Measurements from ENCODE around the gene ZNF135. TPM values are rescaled to one million over a fixed set of nuclear protein-coding genes. Genes with fewer than 3 reads are reported as not detected.

Gene ZNF135
- total RNA-seq, 1 donor from 2014 or later = 1.7 TPM

GRCh38 chr19:58083021-58083420, 23.9 kb downstream of the ZNF135 start:
- peaks cover 41% of the 10 kb centered on the region for H3K9me3 Mint-ChIP-seq (ENCODE audit: unreplicated experiment)
- Histone ChIP-seq H3K9ac (ENCODE audit: low read length) (no peak overlapping the region), H3K4me2 (ENCODE audit: low read length) (no peak overlapping the region), H3K27ac (ENCODE audit: low read depth, low read length) (no peak overlapping the region), H3K4me3 (ENCODE audit: insufficient read depth, low read depth, low read length) (no peak overlapping the region), H2AFZ (ENCODE audit: low read depth, low read length) (no peak overlapping the region), H4K20me1 (ENCODE audit: insufficient read depth, low read length) (no peaks in the 10 kb centered on the region), H3K4me1 (ENCODE audit: insufficient read depth, low read length) (no peaks in the 10 kb centered on the region), H3K27me3 (ENCODE audit: insufficient read depth, low read length) (no peaks in the 10 kb centered on the region), H3K36me3 (ENCODE audit: insufficient read depth, low read length) (no peaks in the 10 kb centered on the region), H3K79me2 (ENCODE audit: insufficient read depth, low read length) (no peaks in the 10 kb centered on the region), H3K9me3 (ENCODE audit: insufficient read depth, low read depth, low read length) (peaks cover 17% of the 10 kb centered on the region)
- no peak overlapping the region for H3K4me3 Mint-ChIP-seq (ENCODE audit: unreplicated experiment)
- no peak overlapping the region for H3K27ac Mint-ChIP-seq (ENCODE audit: unreplicated experiment)
- peaks cover 4% of the 10 kb centered on the region for H3K27me3 Mint-ChIP-seq (ENCODE audit: low read depth, unreplicated experiment)
- H3K36me3 Mint-ChIP-seq (ENCODE audit: low read depth, unreplicated experiment) = peaks cover 32% of the 10 kb centered on the region
- FAIRE-seq (no peak), DNase-seq (ENCODE audit: low read depth) (no peak)
- TF ChIP-seq CTCF (IDR thresholded peaks at IDR 0.05; ENCODE audit: insufficient read depth, low read depth, low read length) (no peak), EZH2 (IDR thresholded peaks at IDR 0.05; ENCODE audit: insufficient read depth, low read length) (no peak)
- H3K4me1 Mint-ChIP-seq (ENCODE audit: low read depth, unreplicated experiment) = no peaks in the 10 kb centered on the region

- H3K27ac ChIP-seq (ENCODE audit: low read depth, low read length) = no peak overlapping the region
- H4K20me1 ChIP-seq (ENCODE audit: insufficient read depth, low read length) = no peaks in the 10 kb centered on the region
- H2AFZ ChIP-seq (ENCODE audit: low read depth, low read length) = no peak overlapping the region
- H3K4me1 ChIP-seq (ENCODE audit: insufficient read depth, low read length) = no peaks in the 10 kb centered on the region
- H3K9ac ChIP-seq (ENCODE audit: low read length) = no peak overlapping the region
- H3K4me2 ChIP-seq (ENCODE audit: low read length) = no peak overlapping the region
- TF ChIP-seq CTCF (IDR thresholded peaks at IDR 0.05; ENCODE audit: insufficient read depth, low read depth, low read length) (no peak), EZH2 (IDR thresholded peaks at IDR 0.05; ENCODE audit: insufficient read depth, low read length) (no peak)
- no peak overlapping the region for H3K4me3 Mint-ChIP-seq (ENCODE audit: unreplicated experiment)
- no peak overlapping the region for H3K4me3 ChIP-seq (ENCODE audit: insufficient read depth, low read depth, low read length)
- H3K79me2 ChIP-seq (ENCODE audit: insufficient read depth, low read length) = no peaks in the 10 kb centered on the region
- H3K27ac Mint-ChIP-seq (ENCODE audit: unreplicated experiment) = no peak overlapping the region
- DNase-seq (ENCODE audit: low read depth) = no peak
- H3K36me3 Mint-ChIP-seq (ENCODE audit: low read depth, unreplicated experiment) = peaks cover 40% of the 10 kb centered on the region
- H3K36me3 ChIP-seq (ENCODE audit: insufficient read depth, low read length) = no peaks in the 10 kb centered on the region
- FAIRE-seq = no peak
- peaks cover 4% of the 10 kb centered on the region for H3K27me3 Mint-ChIP-seq (ENCODE audit: low read depth, unreplicated experiment)
- H3K27me3 ChIP-seq (ENCODE audit: insufficient read depth, low read length) = no peaks in the 10 kb centered on the region
- H3K9me3 ChIP-seq (ENCODE audit: insufficient read depth, low read depth, low read length) = peaks cover 21% of the 10 kb centered on the region
- no peaks in the 10 kb centered on the region for H3K4me1 Mint-ChIP-seq (ENCODE audit: low read depth, unreplicated experiment)
- H3K9me3 Mint-ChIP-seq (ENCODE audit: unreplicated experiment) = peaks cover 41% of the 10 kb centered on the region
Measured at GRCh38 chr19:58084596-58085347, 25.7 kb downstream of the ZNF135 start.

GRCh38 chr19:58085348-58085875, 26.3 kb downstream of the ZNF135 start:
- Histone ChIP-seq H3K4me2 (ENCODE audit: low read length) (no peak overlapping the region), H3K9me3 (ENCODE audit: insufficient read depth, low read depth, low read length) (peaks cover 23% of the 10 kb centered on the region), H4K20me1 (ENCODE audit: insufficient read depth, low read length) (no peaks in the 10 kb centered on the region), H3K4me3 (ENCODE audit: insufficient read depth, low read depth, low read length) (no peak overlapping the region), H3K4me1 (ENCODE audit: insufficient read depth, low read length) (no peaks in the 10 kb centered on the region), H3K79me2 (ENCODE audit: insufficient read depth, low read length) (no peaks in the 10 kb centered on the region), H2AFZ (ENCODE audit: low read depth, low read length) (no peak overlapping the region), H3K9ac (ENCODE audit: low read length) (no peak overlapping the region), H3K36me3 (ENCODE audit: insufficient read depth, low read length) (no peaks in the 10 kb centered on the region), H3K27me3 (ENCODE audit: insufficient read depth, low read length) (no peaks in the 10 kb centered on the region), H3K27ac (ENCODE audit: low read depth, low read length) (no peak overlapping the region)
- Mint-ChIP-seq H3K9me3 (ENCODE audit: unreplicated experiment) (peaks cover 34% of the 10 kb centered on the region), H3K27ac (ENCODE audit: unreplicated experiment) (no peak overlapping the region), H3K27me3 (ENCODE audit: low read depth, unreplicated experiment) (peaks cover under 1% of the 10 kb centered on the region), H3K36me3 (ENCODE audit: low read depth, unreplicated experiment) (peaks cover 44% of the 10 kb centered on the region), H3K4me3 (ENCODE audit: unreplicated experiment) (no peak overlapping the region), H3K4me1 (ENCODE audit: low read depth, unreplicated experiment) (no peaks in the 10 kb centered on the region)
- FAIRE-seq = no peak
- TF ChIP-seq EZH2 (IDR thresholded peaks at IDR 0.05; ENCODE audit: insufficient read depth, low read length) (no peak), CTCF (IDR thresholded peaks at IDR 0.05; ENCODE audit: insufficient read depth, low read depth, low read length) (no peak)
- DNase-seq (ENCODE audit: low read depth) = no peak

Measured in astrocyte (in vitro differentiated cells and primary cell).